Natural killer cell (primary cell): ENCODE results near the gene DGKQ. TPM values are rescaled to one million over a fixed set of nuclear protein-coding genes. Genes with fewer than 3 reads are reported as not detected.

Experiments
- ATAC-seq, 3 donors: fragments of 150-1000 bp in 2 of 3; fragments of 200-7000 bp in 1 of 3; cut with Tn5 transposase; 1 replicate in 1 of 3; 2 replicates in 2 of 3; pipeline ENCODE4 v1.10.0; 2021; ENCODE audit warnings: mild to moderate bottlenecking in 2 of 3, moderate library complexity in 2 of 3
- DNase-seq, 2 donors: peaks; one replicate each; pipeline versions ENCODE4 v3.0.0 to v3.0.0-alpha.2; 2013 to 2021; ENCODE audit warnings: mixed read lengths in 1 of 2
- H3K27ac ChIP-seq: one replicate; pipeline ENCODE4 v1.5.1; 2013; ENCODE audit warnings: mild to moderate bottlenecking, low read length
- H3K27me3 ChIP-seq: one replicate; pipeline ENCODE4 v1.6.1; 2013; ENCODE audit warnings: low read length; ENCODE audit not compliant: control insufficient read depth, insufficient read depth
- H3K36me3 ChIP-seq: one replicate; pipeline ENCODE4 v1.6.1; 2013; ENCODE audit warnings: low read length; ENCODE audit not compliant: control insufficient read depth, insufficient read depth
- H3K4me1 ChIP-seq: one replicate; pipeline ENCODE4 v1.6.1; 2013; ENCODE audit warnings: low read length; ENCODE audit not compliant: control insufficient read depth, insufficient read depth
- H3K4me3 ChIP-seq: one replicate; pipeline ENCODE4 v1.5.1; 2013; ENCODE audit warnings: low read length
- H3K9me3 ChIP-seq: one replicate; pipeline ENCODE4 v1.6.1; 2013; ENCODE audit warnings: low read length; ENCODE audit not compliant: control insufficient read depth, insufficient read depth
- H3K27ac Mint-ChIP-seq, 2 donors: one replicate each; pipeline ENCODE4 v1.8.0; 2022; ENCODE audit warnings: mild to moderate bottlenecking in 2 of 2, mixed read lengths in 2 of 2, moderate library complexity in 1 of 2
- H3K27me3 Mint-ChIP-seq, 2 donors: one replicate each; pipeline ENCODE4 v1.8.0; 2022; ENCODE audit warnings: low read depth in 2 of 2, mixed read lengths in 2 of 2
- H3K36me3 Mint-ChIP-seq: one replicate; pipeline ENCODE4 v1.8.0; 2022; ENCODE audit warnings: mixed read lengths
- H3K4me1 Mint-ChIP-seq, 2 donors: one replicate each; pipeline ENCODE4 v1.8.0; 2022; ENCODE audit warnings: mixed read lengths in 2 of 2
- H3K4me3 Mint-ChIP-seq: one replicate; pipeline ENCODE4 v1.8.0; 2022; ENCODE audit warnings: mild to moderate bottlenecking, moderate library complexity, mixed read lengths
- H3K9me3 Mint-ChIP-seq, 2 donors: one replicate each; pipeline ENCODE4 v1.8.0; 2022; ENCODE audit warnings: mixed read lengths in 2 of 2
- WGBS: methylation state at CpG from one replicate; pipeline ENCODE4 v1.1.7; 2013; ENCODE audit warnings: missing lambda C conversion rate; ENCODE audit not compliant: insufficient coverage; 5-methylcytosine and 5-hydroxymethylcytosine counted together
- intact Hi-C: fragments of 100-400 bp; cut with micrococcal nuclease; formaldehyde crosslinking; loops from one replicate; pipeline ENCODE4 v1.14.2; 2022
- total RNA-seq, 4 donors: library from RNA; stranded (reverse); fragments of 120-200 nt in 1 of 4; gene quantifications; one replicate each; pipeline versions ENCODE4 v1.2.3 to v1.2.4, GENCODE V29; 2013 to 2022
- TF ChIP-seq, protein P1 (sequence below): fragments of 200-600 bp; IDR thresholded peaks from one replicate; pipeline ENCODE4 v1.8.0; 2022; ENCODE audit warnings: antibody characterized with exemption

The DGKQ gene
- total RNA-seq, 3 donors from 2014 or later (not counting 1 experiment from before 2014, with no cell fraction given): 64.2 to 79.5 (median 65.2) TPM

DNA sequence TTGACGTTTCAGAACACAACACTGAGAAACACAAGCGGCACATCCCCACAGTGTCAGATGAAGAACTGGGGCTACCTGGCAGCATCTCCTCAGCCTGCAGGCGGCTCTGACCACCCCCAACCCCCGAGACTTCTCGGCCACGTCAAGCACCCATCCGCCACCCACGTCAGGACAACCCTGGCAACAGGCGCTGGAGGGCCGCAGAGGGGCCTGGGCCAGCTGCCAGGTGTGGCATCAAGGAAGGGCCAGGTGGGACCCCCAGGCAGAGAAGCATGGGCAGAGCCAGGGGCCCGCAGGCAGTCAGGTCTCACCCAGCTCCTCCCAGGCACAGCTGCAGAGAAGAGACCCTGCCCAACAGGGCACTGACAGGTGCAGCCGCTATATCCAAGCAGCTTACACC is 63.5 kb downstream of the DGKQ start:
- Histone ChIP-seq H3K4me1 (peaks cover 7% of the 10 kb centered on the region), H3K27ac (no peak overlapping the region), H3K9me3 (no peaks in the 10 kb centered on the region), H3K27me3 (no peaks in the 10 kb centered on the region), H3K4me3 (no peak overlapping the region), H3K36me3 (peaks cover 41% of the 10 kb centered on the region)
- Mint-ChIP-seq H3K4me3 (no peak overlapping the region), H3K27ac (peak overlapping the region in 1 of 2 donors; percentile 51), H3K9me3 (no peaks in the 10 kb centered on the region), H3K27me3 (no peaks in the 10 kb centered on the region), H3K36me3 (no peaks in the 10 kb centered on the region), H3K4me1 (peaks cover 11 to 29% of the 10 kb centered on the region in 2 donors)
- DNase-seq (no peak), ATAC-seq (no peak)
- WGBS: 95% methylated on average over 12 of the region's 12 CpGs
- intact Hi-C loops: no loop called here
- TF ChIP-seq, protein P1, sequence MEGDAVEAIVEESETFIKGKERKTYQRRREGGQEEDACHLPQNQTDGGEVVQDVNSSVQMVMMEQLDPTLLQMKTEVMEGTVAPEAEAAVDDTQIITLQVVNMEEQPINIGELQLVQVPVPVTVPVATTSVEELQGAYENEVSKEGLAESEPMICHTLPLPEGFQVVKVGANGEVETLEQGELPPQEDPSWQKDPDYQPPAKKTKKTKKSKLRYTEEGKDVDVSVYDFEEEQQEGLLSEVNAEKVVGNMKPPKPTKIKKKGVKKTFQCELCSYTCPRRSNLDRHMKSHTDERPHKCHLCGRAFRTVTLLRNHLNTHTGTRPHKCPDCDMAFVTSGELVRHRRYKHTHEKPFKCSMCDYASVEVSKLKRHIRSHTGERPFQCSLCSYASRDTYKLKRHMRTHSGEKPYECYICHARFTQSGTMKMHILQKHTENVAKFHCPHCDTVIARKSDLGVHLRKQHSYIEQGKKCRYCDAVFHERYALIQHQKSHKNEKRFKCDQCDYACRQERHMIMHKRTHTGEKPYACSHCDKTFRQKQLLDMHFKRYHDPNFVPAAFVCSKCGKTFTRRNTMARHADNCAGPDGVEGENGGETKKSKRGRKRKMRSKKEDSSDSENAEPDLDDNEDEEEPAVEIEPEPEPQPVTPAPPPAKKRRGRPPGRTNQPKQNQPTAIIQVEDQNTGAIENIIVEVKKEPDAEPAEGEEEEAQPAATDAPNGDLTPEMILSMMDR: no peak

DNA sequence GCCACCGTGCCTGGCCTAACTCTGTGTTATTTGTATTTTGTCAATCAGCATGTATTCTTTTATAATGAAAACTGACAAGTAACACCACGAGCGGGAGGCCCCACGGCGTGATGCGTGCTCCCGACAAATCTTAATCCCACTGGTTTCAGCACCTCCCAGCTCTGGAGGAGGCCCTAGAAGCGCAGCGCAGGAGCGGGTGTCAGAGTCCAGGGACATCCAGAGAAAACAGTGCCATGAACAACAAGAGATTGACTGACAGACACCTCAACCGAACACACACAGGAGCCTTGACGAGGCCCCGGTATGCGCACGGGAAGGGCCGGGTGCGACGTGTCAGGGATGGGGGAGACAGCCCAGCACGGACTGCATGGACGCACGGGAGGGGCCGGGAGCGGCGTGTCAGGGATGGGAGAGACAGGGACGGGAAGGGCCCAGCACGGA is 64.2 kb downstream of the DGKQ start:
- intact Hi-C loops: no loop called here
- 98% methylated on average over 26 of the region's 26 CpGs for WGBS
- Mint-ChIP-seq H3K36me3 (no peaks in the 10 kb centered on the region), H3K27ac (peak overlapping the region in 1 of 2 donors; percentile 51), H3K4me3 (no peak overlapping the region), H3K27me3 (no peaks in the 10 kb centered on the region), H3K9me3 (no peaks in the 10 kb centered on the region), H3K4me1 (peaks cover 8 to 24% of the 10 kb centered on the region in 2 donors)
- H3K9me3 ChIP-seq: no peaks in the 10 kb centered on the region
- no peaks in the 10 kb centered on the region for H3K27me3 ChIP-seq
- DNase-seq (no peak), ATAC-seq (no peak)
- no peak overlapping the region for H3K4me3 ChIP-seq
- peaks cover under 1% of the 10 kb centered on the region for H3K4me1 ChIP-seq
- TF ChIP-seq, protein P1: no peak
- H3K36me3 ChIP-seq: peaks cover 45% of the 10 kb centered on the region
- H3K27ac ChIP-seq: no peak overlapping the region

Other genes starting within 250 kb of the DGKQ start
- gene CPLX1, start 147.4 kb downstream of the DGKQ start, total RNA-seq: not detected
- gene GAK, start 41.3 kb downstream of the DGKQ start, total RNA-seq: 100 to 1,000 TPM; 349 to 358 (median 349) TPM
- 10 to 100 TPM; 72.8 to 79.8 (median 73.2) TPM for gene TMEM175, start 41.1 kb downstream of the DGKQ start, total RNA-seq
- 10 to 100 TPM; 38.7 to 43.6 (median 43.0) TPM for gene IDUA, start 13.5 kb upstream of the DGKQ start, total RNA-seq
- under 1 TPM; 0.19 to 0.80 (median 0.61) TPM for gene SLC26A1, start 19.8 kb upstream of the DGKQ start, total RNA-seq
- gene FGFRL1, start 38.1 kb upstream of the DGKQ start, total RNA-seq: 10 to 100 TPM; 28.0 to 39.8 (median 32.5) TPM
- gene RNF212, start 140.0 kb upstream of the DGKQ start, total RNA-seq: 1 to 10 TPM; 1.0 to 2.0 (median 1.7) TPM
- 1,000 to 10,000 TPM; 1,124 to 1,574 (median 1,339) TPM for gene SPON2, start 199.0 kb upstream of the DGKQ start, total RNA-seq